ENCODE results near the gene NTM.
"Not testable (repeated sequence)": the region's sequence is repeated elsewhere in the genome, so short reads cannot be mapped to it uniquely, and the experiment has no call there.

GRCh38 chr11:131497686-131498085 lies 127.3 kb downstream of the NTM start:
- TF ChIP-seq EZH2 (IDR thresholded peaks at IDR 0.05; ENCODE audit: borderline replicate concordance); CTCF (IDR thresholded peaks at IDR 0.05; ENCODE audit: poor library complexity): not testable (repeated sequence)

Data from hepatocyte (in vitro differentiated cells).